22Rv1 (cell line): ENCODE measurements around the gene TERT.

Experiments used
- CTCF ChIP-seq: fragments of 450-650 bp; IDR thresholded peaks from 2 replicates; pipeline ENCODE4 v1.5.1; 2017; ENCODE audit warnings: mild to moderate bottlenecking
- ZFX ChIP-seq: fragments of 450-650 bp; IDR thresholded peaks from 2 replicates; pipeline ENCODE4 v1.6.1; 2017; ENCODE audit warnings: antibody characterized with exemption, borderline replicate concordance

GRCh38 chr5:1244976-1245375, 49.9 kb downstream of the TERT start:
- TF ChIP-seq CTCF (peak; percentile 36; the same call in 1 of the 2 replicates), ZFX (no peak)
